ENCODE results near the gene SMARCAD1.

- TF ChIP-seq ZNF331 (CRISPR knock-in tag; IDR thresholded peaks at IDR 0.05; ENCODE audit: low read depth) (no peak), CTCF (conservative IDR thresholded peaks at IDR 0.05; ENCODE audit: low read depth in 2 of 2) (no peak), JUNB (IDR thresholded peaks at IDR 0.05; ENCODE audit: unreplicated experiment) (no peak)
Observed at GRCh38 chr4:94208266-94208665, 601 bp downstream of the SMARCAD1 start.

Measured in GM23338 (cell line).